ENCODE data around the gene PDIA2.
"Not testable (repeated sequence)": the region's sequence is repeated elsewhere in the genome, so short reads cannot be mapped to it uniquely, and the experiment has no call there.

PDIA2 gene, protein sequence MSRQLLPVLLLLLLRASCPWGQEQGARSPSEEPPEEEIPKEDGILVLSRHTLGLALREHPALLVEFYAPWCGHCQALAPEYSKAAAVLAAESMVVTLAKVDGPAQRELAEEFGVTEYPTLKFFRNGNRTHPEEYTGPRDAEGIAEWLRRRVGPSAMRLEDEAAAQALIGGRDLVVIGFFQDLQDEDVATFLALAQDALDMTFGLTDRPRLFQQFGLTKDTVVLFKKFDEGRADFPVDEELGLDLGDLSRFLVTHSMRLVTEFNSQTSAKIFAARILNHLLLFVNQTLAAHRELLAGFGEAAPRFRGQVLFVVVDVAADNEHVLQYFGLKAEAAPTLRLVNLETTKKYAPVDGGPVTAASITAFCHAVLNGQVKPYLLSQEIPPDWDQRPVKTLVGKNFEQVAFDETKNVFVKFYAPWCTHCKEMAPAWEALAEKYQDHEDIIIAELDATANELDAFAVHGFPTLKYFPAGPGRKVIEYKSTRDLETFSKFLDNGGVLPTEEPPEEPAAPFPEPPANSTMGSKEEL
- total RNA-seq: 0 to 1.7 (median 0) reads per million in 17 experiments

DNA sequence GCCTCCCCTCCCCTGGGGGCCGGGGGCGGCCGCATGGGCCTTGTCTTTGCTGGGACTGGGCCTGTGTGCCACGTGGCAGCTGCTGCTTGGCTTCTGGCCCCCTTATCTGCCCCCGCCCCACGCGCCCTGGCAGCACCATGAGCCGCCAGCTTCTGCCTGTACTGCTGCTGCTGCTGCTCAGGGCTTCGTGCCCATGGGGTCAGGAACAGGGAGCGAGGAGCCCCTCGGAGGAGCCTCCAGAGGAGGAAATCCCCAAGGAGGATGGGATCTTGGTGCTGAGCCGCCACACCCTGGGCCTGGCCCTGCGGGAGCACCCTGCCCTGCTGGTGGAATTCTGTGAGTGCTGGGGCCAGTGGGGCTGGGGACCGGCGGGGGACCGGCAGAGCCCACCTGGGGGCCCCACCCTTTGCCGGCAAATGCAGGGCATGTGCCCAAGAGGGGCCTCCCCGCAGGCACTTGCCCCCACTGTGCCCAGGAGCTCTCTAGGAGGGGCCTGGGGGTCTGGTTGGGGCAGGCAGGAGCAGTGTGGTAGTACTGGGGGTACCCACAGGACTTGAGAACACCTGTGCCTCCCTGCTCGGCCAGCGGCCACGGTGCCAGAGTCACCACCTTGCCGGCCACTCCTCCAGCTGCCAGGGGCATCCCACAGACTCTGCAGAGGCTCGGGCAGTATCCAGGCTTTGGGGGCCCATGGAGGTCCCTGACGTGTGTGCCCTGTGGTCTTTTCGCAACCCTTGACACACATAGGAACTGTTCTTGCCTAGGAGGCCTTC, at the start of gene PDIA2:
Gene PDIA2, plus strand, starts transcription at position 132 of the 773 bp plus-strand sequence. Its CDS starts 6 bp downstream, at position 138.
- DNase-seq: no peak

DNA sequence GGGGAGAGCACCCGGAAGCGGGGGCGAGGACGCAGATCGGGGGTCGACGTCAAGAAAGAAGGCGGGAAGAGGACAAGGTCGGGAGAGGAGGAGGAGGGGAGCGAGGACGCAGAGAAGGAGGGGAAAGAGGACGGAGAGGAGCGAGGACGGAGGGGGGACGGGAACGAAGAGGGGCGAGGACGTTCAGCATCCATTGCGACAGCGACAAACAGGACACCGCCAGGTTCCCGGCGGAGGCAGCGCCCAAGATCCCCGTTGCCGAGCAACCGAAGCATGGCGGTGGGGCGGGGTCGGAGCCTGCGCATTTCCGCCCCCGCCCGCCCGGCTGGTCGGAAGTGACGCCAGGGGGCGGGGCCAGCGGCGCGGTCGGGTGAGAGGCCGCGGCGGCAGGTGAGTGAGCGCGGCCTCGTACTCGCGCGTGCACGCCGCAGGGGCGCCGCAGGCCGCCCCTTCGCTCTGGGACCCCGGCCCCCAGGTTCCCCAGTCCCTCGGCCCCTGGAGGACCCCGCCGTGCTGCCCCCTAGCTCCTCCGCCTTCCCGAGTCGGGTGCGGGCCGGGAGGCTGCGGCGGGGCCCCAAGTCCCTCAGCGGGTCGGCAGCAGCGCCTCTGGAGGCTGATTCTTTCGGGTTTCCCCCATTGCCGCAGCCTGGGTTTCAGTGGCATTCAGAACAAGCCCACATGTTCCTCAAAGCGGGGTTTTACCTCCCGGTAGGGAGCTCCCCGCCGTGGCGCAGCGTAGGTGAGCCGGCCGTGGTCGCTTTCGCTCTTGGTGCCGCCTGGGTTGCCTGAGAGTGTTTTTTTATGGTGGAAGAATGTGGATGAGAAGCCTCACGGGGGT, 48.3 kb upstream of the PDIA2 start, which contains the start of gene FAM234A:
Gene FAM234A, plus strand, starts transcription at position 354 of the 838 bp plus-strand sequence. CDS start 19,593 bp downstream, outside the sequence.
- peak; percentile 97 to 99 (median 98) for DNase-seq

GRCh38 chr16:239948-240277, 43.1 kb upstream of the PDIA2 start:
- DNase-seq: peak; percentile 23 to 40 (median 28)

DNA sequence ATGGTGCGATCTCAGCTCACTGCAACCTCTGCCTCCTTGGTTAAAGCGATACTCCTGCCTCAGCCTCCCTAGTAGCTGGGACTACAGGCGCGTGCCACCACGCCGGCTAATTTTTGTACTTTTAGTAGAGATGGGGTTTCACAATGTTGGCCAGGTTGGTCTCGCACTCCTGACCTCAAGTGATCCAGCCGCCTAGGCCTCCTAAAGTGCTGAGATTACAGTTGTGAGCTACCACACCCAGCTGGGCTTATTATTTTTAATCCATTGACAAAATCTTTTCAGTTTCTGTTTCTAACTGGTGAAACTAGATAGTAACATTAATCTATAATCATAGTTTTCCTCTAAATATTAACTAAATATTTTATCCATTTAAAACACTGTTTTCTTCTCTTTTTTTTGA, 42.4 kb upstream of the PDIA2 start:
- DNase-seq: no peak

DNA sequence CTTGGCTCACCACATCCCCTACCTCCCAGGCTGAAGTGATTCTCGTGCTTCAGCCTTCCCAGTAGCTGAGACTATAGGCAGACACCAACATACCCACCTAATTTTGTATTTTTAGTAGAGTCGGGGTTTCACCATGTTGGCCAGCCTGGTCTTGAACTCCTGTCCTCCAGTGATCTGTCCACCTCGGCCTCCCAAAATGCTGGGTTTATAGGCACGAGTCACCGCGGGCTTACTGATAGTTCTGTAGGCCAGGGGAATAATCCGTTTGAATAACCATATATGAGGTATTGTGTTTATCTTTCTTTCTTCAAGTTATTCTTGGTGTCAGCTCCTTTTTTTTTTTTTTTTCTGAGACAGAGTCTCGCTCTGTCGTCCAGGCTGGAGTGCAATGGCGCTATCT, 40.7 kb upstream of the PDIA2 start:
- no peak for DNase-seq

GRCh38 chr16:243348-243747, 39.6 kb upstream of the PDIA2 start:
- DNase-seq: no peak

DNA sequence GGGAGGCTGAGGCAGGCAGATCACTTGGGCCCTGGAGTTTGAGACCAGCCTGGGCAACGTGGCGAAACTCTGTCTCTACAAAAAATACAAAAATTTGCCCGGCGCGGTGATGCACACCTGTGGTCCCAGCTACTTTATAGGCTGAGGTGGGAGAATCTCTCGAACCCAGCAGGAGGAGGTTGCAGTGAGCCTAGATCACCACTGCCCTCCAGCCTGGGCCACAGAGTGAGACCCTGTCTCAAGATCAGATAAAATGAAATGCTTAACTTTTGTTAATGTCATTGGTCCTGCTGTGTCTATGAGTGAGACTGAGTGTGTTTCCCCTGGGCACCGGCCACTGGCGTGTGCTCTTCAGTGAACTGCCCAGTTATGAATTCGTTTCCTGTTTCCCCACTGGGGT, 37.9 kb upstream of the PDIA2 start:
- no peak for DNase-seq

- DNase-seq: no peak
These were observed 35.9 kb upstream of the PDIA2 start for GRCh38 chr16:247027-247426.

DNA sequence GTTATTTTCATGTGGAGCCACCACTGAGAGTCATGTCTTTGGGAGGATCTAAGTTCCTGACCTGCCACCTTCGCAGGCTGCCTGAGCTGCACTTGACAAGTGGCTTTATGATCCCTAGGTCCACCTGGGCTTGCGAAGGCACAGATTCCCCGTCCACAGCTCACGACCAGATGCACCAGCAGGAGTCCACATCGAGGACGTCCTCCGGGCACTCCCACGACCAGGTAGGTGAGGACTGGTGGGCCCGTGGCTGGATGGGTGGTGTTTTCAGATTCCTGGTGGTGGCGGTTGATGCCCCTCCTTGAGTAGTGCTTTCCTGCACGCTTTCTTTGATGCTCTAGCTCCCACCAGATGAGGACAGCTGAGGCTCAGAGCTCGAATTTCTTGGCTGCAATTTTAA, 33.5 kb upstream of the PDIA2 start:
- DNase-seq: no peak

- DNase-seq: peak in 3 of 4 experiments; percentile 21 to 44 (median 26)
These were observed 30.3 kb upstream of the PDIA2 start for GRCh38 chr16:252366-253337.

GRCh38 chr16:253833-254232, 29.1 kb upstream of the PDIA2 start:
- DNase-seq: no peak

DNA sequence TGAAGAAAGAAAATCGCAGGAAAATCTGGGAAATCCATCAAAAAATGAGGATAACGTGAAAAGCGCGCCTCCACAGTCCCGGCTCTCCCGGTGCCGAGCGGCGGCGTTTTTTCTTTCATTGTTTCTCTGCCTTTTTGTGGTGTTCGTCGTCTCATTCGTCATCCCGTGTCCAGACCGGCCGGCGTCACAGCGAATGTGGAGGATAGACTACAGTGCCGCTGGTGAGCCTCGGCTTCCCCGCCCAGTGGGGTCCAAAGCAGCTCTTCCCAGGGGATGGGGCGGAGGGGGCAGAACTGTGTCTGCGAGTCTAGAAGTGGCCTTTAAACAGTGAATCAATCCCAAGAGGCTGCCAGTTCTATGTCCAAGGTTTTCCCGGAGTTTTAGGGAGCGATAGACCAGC, 28.5 kb upstream of the PDIA2 start:
- DNase-seq: no peak

DNA sequence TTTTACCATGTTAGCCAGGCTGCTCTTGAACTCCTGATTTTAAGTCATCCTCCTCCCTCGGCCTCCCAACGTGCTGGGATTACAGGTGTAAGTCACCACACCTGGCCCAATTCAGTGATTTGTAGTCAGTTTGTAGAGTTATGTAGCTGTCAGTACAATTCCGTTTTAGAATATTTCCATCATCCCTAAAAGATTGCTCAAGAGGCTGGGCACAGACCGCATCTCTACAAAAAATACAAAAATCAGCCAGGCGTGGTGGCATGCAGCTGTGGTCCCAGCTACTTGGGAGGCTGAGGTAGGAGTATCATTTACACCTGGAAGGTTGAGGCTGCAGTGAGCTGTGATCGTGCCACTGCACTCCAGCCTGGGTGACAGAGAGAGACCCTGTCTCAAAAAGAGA, 27.8 kb upstream of the PDIA2 start:
- DNase-seq: no peak

- not testable (repeated sequence) for DNase-seq
These were observed 24.9 kb upstream of the PDIA2 start for GRCh38 chr16:258091-258490.

GRCh38 chr16:259226-259625, 23.7 kb upstream of the PDIA2 start:
- no peak for DNase-seq

- no peak for DNase-seq
These were observed 23.1 kb upstream of the PDIA2 start for GRCh38 chr16:259814-260253.

DNA sequence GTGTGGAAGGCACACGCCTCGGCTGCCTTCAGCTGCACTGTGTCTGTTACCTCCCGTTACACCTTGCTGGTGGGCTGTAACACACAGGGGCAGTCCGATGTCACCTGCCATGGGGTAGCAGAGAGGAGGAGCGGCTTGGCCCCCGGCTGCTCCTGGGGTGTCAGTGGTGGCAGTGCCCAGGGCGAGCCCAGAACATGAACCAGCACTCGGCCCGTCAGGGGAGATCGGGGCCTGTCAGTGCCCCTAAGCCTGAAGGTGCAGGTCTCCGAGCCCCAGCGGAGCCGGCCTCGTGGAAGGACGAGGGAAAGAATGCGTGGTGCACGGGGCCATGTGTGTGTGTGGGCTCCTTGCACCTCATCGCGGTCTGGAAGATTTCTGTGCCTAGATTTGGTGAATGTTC, 22.6 kb upstream of the PDIA2 start:
- no peak for DNase-seq

GRCh38 chr16:261031-261691, 21.8 kb upstream of the PDIA2 start:
- no peak for DNase-seq

DNA sequence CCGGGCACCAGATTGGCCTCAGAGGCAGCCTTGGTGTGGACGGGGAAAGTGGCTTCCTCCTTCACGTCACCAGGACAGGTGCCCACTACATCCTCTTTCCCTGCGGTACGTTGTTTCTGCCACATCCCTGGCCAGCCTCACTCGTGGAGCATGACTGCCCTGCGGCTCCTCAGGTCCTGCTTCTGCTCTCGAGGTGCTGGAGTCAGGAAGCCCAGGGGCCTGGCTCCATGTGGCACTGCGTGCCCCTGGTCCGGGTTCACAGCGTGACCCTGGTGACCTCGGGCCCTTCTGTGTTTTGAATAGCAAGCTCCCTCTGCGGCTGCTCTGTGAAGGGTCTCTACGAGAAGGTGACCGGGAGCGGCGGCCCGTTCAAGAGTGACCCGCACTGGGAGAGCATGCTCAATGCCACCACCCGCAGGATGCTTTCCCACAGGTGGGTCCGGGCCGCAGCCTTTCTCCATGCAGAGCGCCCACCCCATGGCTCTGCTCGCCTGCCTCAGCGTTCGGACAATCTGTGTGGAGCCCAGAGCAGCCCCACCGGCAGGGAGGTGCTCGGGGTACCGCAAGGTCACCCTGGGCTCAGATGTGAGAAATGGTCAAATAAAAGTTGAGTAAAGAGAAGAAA, 20.7 kb upstream of the PDIA2 start:
- DNase-seq: no peak

DNA sequence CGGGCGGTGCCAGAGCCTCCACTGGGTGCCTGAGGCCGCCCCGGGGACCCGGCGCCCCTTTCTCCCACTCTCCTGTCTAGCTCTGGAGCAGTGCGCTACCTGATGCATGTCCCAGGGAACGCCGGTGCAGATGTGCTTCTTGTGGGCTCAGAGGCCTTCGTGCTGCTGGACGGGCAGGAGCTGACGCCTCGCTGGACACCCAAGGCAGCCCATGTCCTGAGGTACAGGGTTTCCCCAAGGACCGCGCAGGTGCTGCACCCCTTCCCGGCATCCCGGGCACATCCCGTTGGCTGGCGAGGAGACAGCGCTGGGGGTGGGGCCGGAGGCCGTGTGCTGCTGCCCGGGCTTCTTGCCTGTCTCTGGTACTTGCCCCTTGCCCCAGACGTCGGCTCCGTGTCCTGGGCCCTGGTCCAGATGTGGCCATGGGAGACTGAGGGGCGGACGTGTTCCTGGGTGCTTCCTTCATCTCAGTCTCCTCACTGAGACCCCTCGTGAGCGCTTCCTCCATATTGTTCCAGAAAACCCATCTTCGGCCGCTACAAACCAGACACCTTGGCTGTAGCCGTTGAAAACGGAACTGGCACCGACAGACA, 19.7 kb upstream of the PDIA2 start:
- no peak for DNase-seq

Measured in suppressor macrophage (primary cell).